Heart right ventricle (tissue), 16 donors: ENCODE results near the gene HOXA2. TPM values are rescaled to one million over a fixed set of nuclear protein-coding genes. Genes with fewer than 3 reads are reported as not detected.

Source experiments
- ATAC-seq, 8 donors: fragments of 200-7000 bp; cut with Tn5 transposase; one replicate each; pipeline ENCODE4 v1.9.1; 2020; ENCODE audit warnings: mild to moderate bottlenecking in 8 of 8, moderate library complexity in 8 of 8, moderate number of reproducible peaks in 1 of 8
- DNase-seq, 2 donors: peaks; one replicate each; pipeline ENCODE4 v3.0.0-alpha.2; 2020
- H3K27ac ChIP-seq, 10 donors: fragments of 200-600 bp; sonication (generic) in 2 of 10; one replicate each; pipeline versions ENCODE4 v1.5.0 to v1.8.0; 2020 to 2022; ENCODE audit warnings: mild to moderate bottlenecking in 3 of 10
- H3K27me3 ChIP-seq, 7 donors: fragments of 200-600 bp; one replicate each; pipeline ENCODE4 v1.8.0; 2021 to 2022; ENCODE audit warnings: mild to moderate bottlenecking in 2 of 7
- H3K36me3 ChIP-seq, 9 donors: fragments of 200-600 bp; sonication (generic) in 1 of 9; one replicate each; pipeline versions ENCODE4 v1.5.0 to v1.8.0; 2020 to 2022; ENCODE audit warnings: mild to moderate bottlenecking in 2 of 9
- H3K4me1 ChIP-seq, 9 donors: fragments of 200-600 bp; sonication (generic) in 1 of 9; one replicate each; pipeline versions ENCODE4 v1.5.0 to v1.8.0; 2020 to 2022; ENCODE audit warnings: mild to moderate bottlenecking in 4 of 9
- H3K4me3 ChIP-seq, 10 donors: fragments of 200-600 bp; sonication (generic) in 2 of 10; one replicate each; pipeline versions ENCODE4 v1.5.0 to v1.8.0; 2020 to 2022; ENCODE audit warnings: mild to moderate bottlenecking in 7 of 10, moderate library complexity in 2 of 10
- H3K9me3 ChIP-seq, 11 donors: fragments of 200-600 bp in 10 of 11; sonication (generic) in 2 of 11; one replicate each; pipeline versions ENCODE4 v1.5.0 to v1.8.0; 2013 to 2022; ENCODE audit warnings: mild to moderate bottlenecking in 2 of 11, control low read depth in 1 of 11, moderate library complexity in 1 of 11
- CTCF ChIP-seq, 9 donors: fragments of 200-600 bp; sonication (generic) in 2 of 9; IDR thresholded peaks; one replicate each; pipeline versions ENCODE4 v1.5.0 to v1.8.0; 2021 to 2022; ENCODE audit warnings: antibody characterized with exemption in 9 of 9, mild to moderate bottlenecking in 5 of 9, moderate library complexity in 1 of 9
- WGBS, 2 donors: extraction: QIAGEN DNeasy Blood & Tissue Kit; methylation state at CpG; one replicate each; pipeline ENCODE4 v1.1.7; 2013; ENCODE audit warnings: inconsistent platforms in 1 of 2; 5-methylcytosine and 5-hydroxymethylcytosine counted together
- intact Hi-C, 10 donors: fragments of 100-400 bp; cut with DNase I; formaldehyde crosslinking; loops; one replicate each; pipeline versions ENCODE4 v1.11.1 to v1.14.2; 2022
- polyA plus RNA-seq, 2 donors: library from polyadenylated mRNA; stranded (reverse); fragments of 200-250 nt; gene quantifications; one replicate each; pipeline ENCODE4 v1.2.3, GENCODE V29; 2013
- total RNA-seq, 10 donors: library from RNA; stranded (reverse); fragmentation: NEBNext Ultra II Directional in 3 of 10; extraction: Animal tissue kit (Norgen Biotek cat#: 25700) in 3 of 10; gene quantifications; one replicate each; pipeline versions ENCODE4 v1.2.1 to v1.2.4, GENCODE V29; 2021 to 2023
- donor health status: Arrhythmogenic right ventricular cardiomyopathy.
- donor health status: ischemic (EF 13 %, LVEDD 7.1; RV severe dilation, severe dysfunction).
- donor health status: healthy with polysubstance abuse.
- donor health status: DM: no; HTN: yes; CAD: no.
- donor health status: DM: no; HTN: no; CAD: no.
- donor health status: ischemic (EF 25% LVEDD 6.9; RV normal size, moderate dysfunction).
- donor health status: ischemic (EF 25% LVEDD 5.7; RV mildly dilated, moderate dysfunction).
- donor health status: healthy.
- donor health status: DM: yes; HTN: yes; CAD: no.
- donor health status: Ischemic cardiomyopathy.
- donor health status: ischemic (EF 35%, LVEDD 5.7; RV mildly dilated, moderate dysfunction).
- donor health status: nonischemic (EF 11% LVEDD 7.7; RV severe dilation, severe dysfunction).
- donor health status: DM: yes; HTN: yes; CAD: no.
- donor health status: PGD.
- donor health status: ischemic (EF 29% LVEDD 5.4; RV normal size, mild dysfunction).
- donor health status: nonischemic (EF 23%, LVEDD 6.1; RV moderate dilation, normal function).

Gene HOXA2
- total and polyA plus RNA-seq, 12 donors = 0.10 to 0.23 (median 0.19) TPM; not detected in 8

GRCh38 chr7:27091105-27091504, 11.4 kb downstream of the HOXA2 start:
- TF ChIP-seq CTCF (IDR thresholded peaks at IDR 0.05) = no peak
- H3K36me3 ChIP-seq = no peaks in the 10 kb centered on the region
- no peak overlapping the region for H3K4me3 ChIP-seq
- intact Hi-C loops = no loop called here
- H3K9me3 ChIP-seq = no peaks in the 10 kb centered on the region
- peaks cover 8 to 100% (median 99%) of the 10 kb centered on the region in 7 donors for H3K27me3 ChIP-seq
- H3K27ac ChIP-seq = no peak overlapping the region
- DNase-seq (no peak), ATAC-seq (no peak)
- H3K4me1 ChIP-seq = peaks cover 0 to 22% (median 4%) of the 10 kb centered on the region in 9 donors
- WGBS, 2 donors = 13 to 21% methylated on average over 3 of the region's 3 CpGs

GRCh38 chr7:27088002-27088922, 14.2 kb downstream of the HOXA2 start:
- Histone ChIP-seq H3K36me3 (no peaks in the 10 kb centered on the region), H3K27ac (no peak overlapping the region), H3K27me3 (peaks cover 8 to 94% (median 88%) of the 10 kb centered on the region in 7 donors), H3K4me1 (peaks cover 0 to 12% (median 0%) of the 10 kb centered on the region in 9 donors), H3K4me3 (peak overlapping the region in 1 of 10 donors; percentile 10), H3K9me3 (no peaks in the 10 kb centered on the region)
- intact Hi-C loops = no loop called here
- no peak for TF ChIP-seq CTCF (IDR thresholded peaks at IDR 0.05)
- WGBS, 2 donors = 11 to 13% methylated on average over 59 to 68 of the region's 68 CpGs
- DNase-seq (no peak), ATAC-seq (no peak)

- Histone ChIP-seq H3K27me3 (peaks cover 8 to 78% (median 55%) of the 10 kb centered on the region in 7 donors), H3K36me3 (no peaks in the 10 kb centered on the region), H3K27ac (no peak overlapping the region), H3K9me3 (no peaks in the 10 kb centered on the region), H3K4me1 (peaks cover 0 to 16% (median 0%) of the 10 kb centered on the region in 9 donors), H3K4me3 (no peak overlapping the region)
- 72 to 77% methylated on average over 2 of the region's 2 CpGs for WGBS, 2 donors
- no peak for TF ChIP-seq CTCF (IDR thresholded peaks at IDR 0.05)
- ATAC-seq (no peak), DNase-seq (no peak)
- intact Hi-C loops = no loop called here
These were observed 18.8 kb downstream of the HOXA2 start for GRCh38 chr7:27083646-27084045.

- no peak for TF ChIP-seq CTCF (IDR thresholded peaks at IDR 0.05)
- ATAC-seq (no peak), DNase-seq (no peak)
- Histone ChIP-seq H3K27me3 (peaks cover 0 to 67% (median 40%) of the 10 kb centered on the region in 7 donors), H3K4me1 (peaks cover 0 to 5% (median 0%) of the 10 kb centered on the region in 9 donors), H3K9me3 (no peaks in the 10 kb centered on the region), H3K27ac (no peak overlapping the region), H3K36me3 (no peaks in the 10 kb centered on the region), H3K4me3 (no peak overlapping the region)
- intact Hi-C loops = no loop called here
- 78 to 82% methylated on average over 1 of the region's 1 CpG for WGBS, 2 donors
These were observed 20.3 kb downstream of the HOXA2 start for GRCh38 chr7:27082171-27082570.
